Effector CD8-positive, alpha-beta T cell (primary cell): ENCODE results near the gene BORCS6.
"Not testable (repeated sequence)": the region's sequence is repeated elsewhere in the genome, so short reads cannot be mapped to it uniquely, and the experiment has no call there.

Experiments
- DNase-seq: peaks from one replicate; lab custom pipeline; 2025; lab: John Stamatoyannopoulos, UW

The BORCS6 gene

GRCh38 chr17:8173056-8173870 lies 16.7 kb downstream of the BORCS6 start:
- peak; percentile 58 for DNase-seq

- DNase-seq = not testable (repeated sequence)
Observed at GRCh38 chr17:8170186-8170585, 19.8 kb downstream of the BORCS6 start.

- DNase-seq = no peak
Observed at GRCh38 chr17:8167526-8167925, 22.5 kb downstream of the BORCS6 start.

- no peak for DNase-seq
Observed at GRCh38 chr17:8166731-8167130, 23.2 kb downstream of the BORCS6 start.

- no peak for DNase-seq
Observed at GRCh38 chr17:8164815-8165131, 25.2 kb downstream of the BORCS6 start.

GRCh38 chr17:8163978-8164814 lies 25.8 kb downstream of the BORCS6 start:
- peak; percentile 56 for DNase-seq

GRCh38 chr17:8162997-8163977 lies 26.7 kb downstream of the BORCS6 start:
- DNase-seq = no peak

GRCh38 chr17:8162233-8162996 lies 27.6 kb downstream of the BORCS6 start, which contains the start of gene VAMP2:
VAMP2 (minus strand) TSS chr17:8162948; CDS start chr17:8162879, 69 bp downstream.
- DNase-seq = peak; percentile 74

GRCh38 chr17:8161289-8162232 lies 28.4 kb downstream of the BORCS6 start:
- DNase-seq = no peak

GRCh38 chr17:8160741-8161221 lies 29.2 kb downstream of the BORCS6 start:
- no peak for DNase-seq

- DNase-seq = no peak
Observed at GRCh38 chr17:8160224-8160577, 29.8 kb downstream of the BORCS6 start.

GRCh38 chr17:8159459-8160223 lies 30.3 kb downstream of the BORCS6 start:
- no peak for DNase-seq

GRCh38 chr17:8159032-8159400 lies 31.0 kb downstream of the BORCS6 start:
- no peak for DNase-seq

GRCh38 chr17:8158267-8159031 lies 31.5 kb downstream of the BORCS6 start:
- peak; percentile 83 for DNase-seq

- DNase-seq = peak; percentile 100
Observed at GRCh38 chr17:8156246-8156992, 33.6 kb downstream of the BORCS6 start.

- DNase-seq = no peak
Observed at GRCh38 chr17:8155996-8156245, 34.1 kb downstream of the BORCS6 start.

GRCh38 chr17:8155231-8155995 lies 34.6 kb downstream of the BORCS6 start:
- DNase-seq = no peak
